ENCODE data around the gene MRPL21. TPM values are rescaled to one million over a fixed set of nuclear protein-coding genes. Genes with fewer than 3 reads are reported as not detected.

The MRPL21 gene
- total and polyA plus RNA-seq, 2 experiments from 2014 or later, result 62.4 to 232 TPM

DNA sequence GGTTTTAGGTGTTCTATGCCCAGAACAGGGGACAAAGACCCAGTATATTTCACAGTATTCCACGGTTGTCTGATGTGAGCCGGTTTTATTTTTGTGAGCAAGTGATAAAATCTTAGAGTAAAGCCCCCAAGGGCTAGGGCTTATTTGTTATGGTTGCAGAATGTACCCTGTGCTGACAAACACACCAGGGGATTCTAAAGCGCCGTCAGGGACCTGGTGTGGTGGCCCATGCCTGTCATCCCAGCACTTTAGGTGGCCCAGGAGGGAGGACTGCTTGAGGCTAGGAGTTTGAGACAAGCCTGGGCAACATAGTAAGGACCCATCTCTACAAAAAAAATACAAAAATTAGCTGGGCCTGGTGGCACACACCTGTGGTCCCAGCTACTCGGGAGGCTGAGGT lies 22.8 kb downstream of the MRPL21 start:
- Histone ChIP-seq H3K9me2 (ENCODE audit: insufficient read depth) (no peaks in the 10 kb centered on the region), H3K27ac (ENCODE audit: low read depth) (no peak overlapping the region), H3K36me3 (ENCODE audit: insufficient read depth) (no peaks in the 10 kb centered on the region), H3K4me1 (ENCODE audit: insufficient read depth) (0 out of 2 replicates have a peak, but pooled peaks cover 3% of the 10 kb centered on the region), H3K27me3 (ENCODE audit: insufficient read depth) (no peaks in the 10 kb centered on the region), H2AFZ (no peak overlapping the region), H3K79me2 (replicated peaks; ENCODE audit: insufficient read depth) (no peaks in the 10 kb centered on the region), H3F3A (replicated peaks; ENCODE audit: low read depth) (no peaks in the 10 kb centered on the region), H4K20me1 (replicated peaks; ENCODE audit: insufficient read depth) (no peaks in the 10 kb centered on the region), H3K4me2 (no peak overlapping the region), H3K4me3 (no peak overlapping the region)
- DNase-seq (ENCODE audit: low spot score), result no peak
- Mint-ChIP-seq H3K36me3 (ENCODE audit: low read depth) (peaks cover 4% of the 10 kb centered on the region), H3K4me1 (0 out of 3 replicates have a peak, but pooled peaks cover 4% of the 10 kb centered on the region), H3K9me3 (no peaks in the 10 kb centered on the region; the same call in 2 of the 3 replicates), H3K27ac (no peak overlapping the region), H3K27me3 (ENCODE audit: insufficient read depth, low read depth, poor library complexity) (no peaks in the 10 kb centered on the region), H3K4me3 (no peak overlapping the region)
- TF ChIP-seq STAT1 (IDR thresholded peaks at IDR 0.05; ENCODE audit: unreplicated experiment), result no peak
- no peak for ATAC-seq

- H3K27me3 ChIP-seq (ENCODE audit: insufficient read depth), result no peaks in the 10 kb centered on the region
- no peak overlapping the region for H3K4me3 ChIP-seq
- Mint-ChIP-seq H3K27ac (no peak overlapping the region), H3K27me3 (ENCODE audit: insufficient read depth, low read depth, poor library complexity) (peaks cover 6% of the 10 kb centered on the region), H3K9me3 (no peaks in the 10 kb centered on the region; the same call in 2 of the 3 replicates), H3K4me1 (0 out of 3 replicates have a peak, but pooled peaks cover 4% of the 10 kb centered on the region), H3K36me3 (ENCODE audit: low read depth) (peaks cover 4% of the 10 kb centered on the region; the same call in 2 of the 3 replicates), H3K4me3 (no peak overlapping the region)
- 0 out of 2 replicates have a peak, but pooled peaks cover 3% of the 10 kb centered on the region for H3K4me1 ChIP-seq (ENCODE audit: insufficient read depth)
- no peak overlapping the region for H3K27ac ChIP-seq (ENCODE audit: low read depth)
- no peaks in the 10 kb centered on the region for H4K20me1 ChIP-seq (replicated peaks; ENCODE audit: insufficient read depth)
- no peak overlapping the region for H3K4me2 ChIP-seq
- H3K79me2 ChIP-seq (replicated peaks; ENCODE audit: insufficient read depth), result no peaks in the 10 kb centered on the region
- H3K36me3 ChIP-seq (ENCODE audit: insufficient read depth), result no peaks in the 10 kb centered on the region
- no peak for DNase-seq (ENCODE audit: low spot score)
- H2AFZ ChIP-seq, result no peak overlapping the region
- ATAC-seq, result no peak
- H3F3A ChIP-seq (replicated peaks; ENCODE audit: low read depth), result no peaks in the 10 kb centered on the region
- no peaks in the 10 kb centered on the region for H3K9me2 ChIP-seq (ENCODE audit: insufficient read depth)
- TF ChIP-seq EZH2phosphoT487 (IDR thresholded peaks at IDR 0.05; ENCODE audit: unreplicated experiment), result no peak
- TF ChIP-seq JUNB (IDR thresholded peaks at IDR 0.05; ENCODE audit: unreplicated experiment), result no peak
- no peak for TF ChIP-seq NANOG (IDR thresholded peaks at IDR 0.05; ENCODE audit: borderline replicate concordance)
- TF ChIP-seq ETS1 (IDR thresholded peaks at IDR 0.05), result no peak
- TF ChIP-seq CREB1 (CRISPR knock-in tag; IDR thresholded peaks at IDR 0.05; ENCODE audit: low read depth), result no peak
- no peak for TF ChIP-seq STAT1 (IDR thresholded peaks at IDR 0.05; ENCODE audit: unreplicated experiment)
- TF ChIP-seq, protein P1, sequence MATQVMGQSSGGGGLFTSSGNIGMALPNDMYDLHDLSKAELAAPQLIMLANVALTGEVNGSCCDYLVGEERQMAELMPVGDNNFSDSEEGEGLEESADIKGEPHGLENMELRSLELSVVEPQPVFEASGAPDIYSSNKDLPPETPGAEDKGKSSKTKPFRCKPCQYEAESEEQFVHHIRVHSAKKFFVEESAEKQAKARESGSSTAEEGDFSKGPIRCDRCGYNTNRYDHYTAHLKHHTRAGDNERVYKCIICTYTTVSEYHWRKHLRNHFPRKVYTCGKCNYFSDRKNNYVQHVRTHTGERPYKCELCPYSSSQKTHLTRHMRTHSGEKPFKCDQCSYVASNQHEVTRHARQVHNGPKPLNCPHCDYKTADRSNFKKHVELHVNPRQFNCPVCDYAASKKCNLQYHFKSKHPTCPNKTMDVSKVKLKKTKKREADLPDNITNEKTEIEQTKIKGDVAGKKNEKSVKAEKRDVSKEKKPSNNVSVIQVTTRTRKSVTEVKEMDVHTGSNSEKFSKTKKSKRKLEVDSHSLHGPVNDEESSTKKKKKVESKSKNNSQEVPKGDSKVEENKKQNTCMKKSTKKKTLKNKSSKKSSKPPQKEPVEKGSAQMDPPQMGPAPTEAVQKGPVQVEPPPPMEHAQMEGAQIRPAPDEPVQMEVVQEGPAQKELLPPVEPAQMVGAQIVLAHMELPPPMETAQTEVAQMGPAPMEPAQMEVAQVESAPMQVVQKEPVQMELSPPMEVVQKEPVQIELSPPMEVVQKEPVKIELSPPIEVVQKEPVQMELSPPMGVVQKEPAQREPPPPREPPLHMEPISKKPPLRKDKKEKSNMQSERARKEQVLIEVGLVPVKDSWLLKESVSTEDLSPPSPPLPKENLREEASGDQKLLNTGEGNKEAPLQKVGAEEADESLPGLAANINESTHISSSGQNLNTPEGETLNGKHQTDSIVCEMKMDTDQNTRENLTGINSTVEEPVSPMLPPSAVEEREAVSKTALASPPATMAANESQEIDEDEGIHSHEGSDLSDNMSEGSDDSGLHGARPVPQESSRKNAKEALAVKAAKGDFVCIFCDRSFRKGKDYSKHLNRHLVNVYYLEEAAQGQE (IDR thresholded peaks at IDR 0.05; ENCODE audit: unreplicated experiment), result no peak
- TF ChIP-seq CTCF (conservative IDR thresholded peaks at IDR 0.05; ENCODE audit: low read depth in 2 of 2), result no peak
- TF ChIP-seq ZNF114 (CRISPR knock-in tag; IDR thresholded peaks at IDR 0.05), result no peak
- no peak for TF ChIP-seq POLR2AphosphoS5 (IDR thresholded peaks at IDR 0.05; ENCODE audit: low read depth)
Observed at GRCh38 chr11:68878022-68878421, 25.6 kb downstream of the MRPL21 start.

Measured in GM23338 (cell line).